Liver (tissue), 9 donors: Measurements from ENCODE around the gene SLMAP. TPM values are rescaled to one million over a fixed set of nuclear protein-coding genes. Genes with fewer than 3 reads are reported as not detected.

Experiments
- DNase-seq: peaks from one replicate; pipeline ENCODE4 v3.0.0-alpha.2; 2017; ENCODE audit warnings: low spot score
- H3K27ac ChIP-seq, 2 donors: one replicate each; pipeline ENCODE4 v1.7.0; 2013; ENCODE audit warnings: inconsistent platforms in 2 of 2, low read length in 2 of 2, control low read depth in 1 of 2, low read depth in 1 of 2, mild to moderate bottlenecking in 1 of 2
- H3K27me3 ChIP-seq, 4 donors: one replicate each; pipeline versions ENCODE4 v1.6.1 to v1.7.0; 2013; ENCODE audit warnings: low read length in 3 of 4, inconsistent platforms in 1 of 4, mild to moderate bottlenecking in 1 of 4, moderate library complexity in 1 of 4; ENCODE audit not compliant: control insufficient read depth in 4 of 4, insufficient read depth in 4 of 4
- H3K36me3 ChIP-seq, 4 donors: one replicate each; pipeline versions ENCODE4 v1.6.1 to v1.7.0; 2013; ENCODE audit warnings: low read length in 3 of 4, mild to moderate bottlenecking in 3 of 4, low read depth in 1 of 4, moderate library complexity in 1 of 4; ENCODE audit not compliant: control insufficient read depth in 4 of 4, insufficient read depth in 3 of 4
- H3K4me1 ChIP-seq, 4 donors: one replicate each; pipeline versions ENCODE4 v1.6.1 to v1.7.0; 2013; ENCODE audit warnings: low read length in 3 of 4, mild to moderate bottlenecking in 3 of 4, moderate library complexity in 1 of 4; ENCODE audit not compliant: control insufficient read depth in 4 of 4, insufficient read depth in 4 of 4
- H3K4me3 ChIP-seq, 3 donors: one replicate each; pipeline versions ENCODE4 v1.6.1 to v1.7.0; 2013; ENCODE audit warnings: low read length in 3 of 3, control low read depth in 1 of 3, low read depth in 1 of 3, mild to moderate bottlenecking in 1 of 3
- H3K9ac ChIP-seq, 2 donors: one replicate each; pipeline ENCODE4 v1.7.0; 2013; ENCODE audit warnings: low read length in 2 of 2, mild to moderate bottlenecking in 2 of 2, moderate library complexity in 2 of 2, control low read depth in 1 of 2, low read depth in 1 of 2
- H3K9me3 ChIP-seq, 4 donors: one replicate each; pipeline versions ENCODE4 v1.6.1 to v1.7.0; 2013; ENCODE audit warnings: low read length in 3 of 4; ENCODE audit not compliant: control insufficient read depth in 4 of 4
- ATF3 ChIP-seq: IDR thresholded peaks from 2 replicates; pipeline ENCODE4 v1.6.1; 2016; ENCODE audit warnings: antibody characterized with exemption
- CTCF ChIP-seq: fragments of 150-350 bp; IDR thresholded peaks from 2 replicates; pipeline ENCODE4 v1.5.1; 2017; ENCODE audit warnings: improper control_type of control experiment, low read depth, low read length; ENCODE audit not compliant: missing input control
- EGR1 ChIP-seq, 2 donors: IDR thresholded peaks; 2 replicates each; pipeline ENCODE4 v1.6.1; 2016 to 2018; ENCODE audit warnings: antibody characterized with exemption in 2 of 2, low read depth in 2 of 2
- FOXA1 ChIP-seq: IDR thresholded peaks from 2 replicates; pipeline ENCODE4 v1.6.1; 2016; ENCODE audit warnings: antibody characterized with exemption
- FOXA2 ChIP-seq: IDR thresholded peaks from 2 replicates; pipeline ENCODE4 v1.6.1; 2016; ENCODE audit warnings: antibody characterized with exemption
- GABPA ChIP-seq, 2 donors: IDR thresholded peaks in 1 of 2; conservative IDR thresholded peaks in 1 of 2; 2 replicates each; pipeline ENCODE4 v1.6.1; 2016; ENCODE audit warnings: antibody characterized with exemption in 2 of 2, mild to moderate bottlenecking in 1 of 2, moderate library complexity in 1 of 2
- HNF4A ChIP-seq, 2 donors: conservative IDR thresholded peaks; 2 replicates each; pipeline ENCODE4 v1.6.1; 2016; ENCODE audit warnings: antibody characterized with exemption in 2 of 2, mild to moderate bottlenecking in 2 of 2
- HNF4G ChIP-seq: IDR thresholded peaks from 2 replicates; pipeline ENCODE4 v1.6.1; 2016; ENCODE audit warnings: antibody characterized with exemption
- JUND ChIP-seq, 2 donors: IDR thresholded peaks; 2 replicates each; pipeline ENCODE4 v1.6.1; 2016; ENCODE audit warnings: antibody characterized with exemption in 2 of 2
- MAX ChIP-seq: IDR thresholded peaks from 2 replicates; pipeline ENCODE4 v1.6.1; 2016; ENCODE audit warnings: antibody characterized with exemption
- NR2F2 ChIP-seq: IDR thresholded peaks from 2 replicates; pipeline ENCODE4 v1.6.1; 2016; ENCODE audit warnings: antibody characterized with exemption
- RAD21 ChIP-seq, 2 donors: IDR thresholded peaks; 2 replicates each; pipeline ENCODE4 v1.6.1; 2016; ENCODE audit warnings: antibody characterized with exemption in 2 of 2, mild to moderate bottlenecking in 2 of 2
- REST ChIP-seq: IDR thresholded peaks from 2 replicates; pipeline ENCODE4 v1.6.1; 2016; ENCODE audit warnings: antibody characterized with exemption, mild to moderate bottlenecking
- RXRA ChIP-seq, 2 donors: IDR thresholded peaks; 2 replicates each; pipeline ENCODE4 v1.6.1; 2017 to 2018; ENCODE audit warnings: antibody characterized with exemption in 2 of 2, mild to moderate bottlenecking in 1 of 2
- SP1 ChIP-seq: IDR thresholded peaks from 2 replicates; pipeline ENCODE4 v1.6.1; 2018; ENCODE audit warnings: antibody characterized with exemption, mild to moderate bottlenecking
- YY1 ChIP-seq: IDR thresholded peaks from 2 replicates; pipeline ENCODE4 v1.6.1; 2016; ENCODE audit warnings: antibody characterized with exemption, mild to moderate bottlenecking
- ZBTB33 ChIP-seq: IDR thresholded peaks from 2 replicates; pipeline ENCODE4 v1.6.1; 2016; ENCODE audit warnings: antibody characterized with exemption
- WGBS: extraction: QIAGEN DNeasy Blood & Tissue Kit; methylation state at CpG from one replicate; pipeline ENCODE4 v1.1.7; 2013; 5-methylcytosine and 5-hydroxymethylcytosine counted together
- polyA plus RNA-seq, 2 donors: library from polyadenylated mRNA; stranded (reverse) in 1 of 2; unstranded in 1 of 2; fragments of 200-250 nt in 1 of 2; fragments of >200 nt in 1 of 2; fragmentation: Nextera tagmentation in 1 of 2; extraction: Ambion mirVana in 1 of 2; gene quantifications; one replicate each; pipeline versions ENCODE4 v1.2.1 to v1.2.3, GENCODE V29; 2013 to 2015
- total RNA-seq, 2 donors: library from RNA; depleted of rRNA; stranded (reverse); fragments of >200 nt; gene quantifications; one replicate each; pipeline ENCODE4 v1.2.3, GENCODE V29; 2014
- donor health status: healthy.
- donor health status: healthy.
- donor health status: healthy.
- donor health status: healthy.
- donor health status: healthy.

The SLMAP gene
- total and polyA plus RNA-seq, 4 donors = 10.2 to 37.8 (median 19.4) TPM

GRCh38 chr3:57927166-57927565 lies 171.1 kb downstream of the SLMAP start:
- Histone ChIP-seq H3K9ac (no peak overlapping the region), H3K4me3 (no peak overlapping the region), H3K36me3 (peaks cover 1 to 12% (median 7%) of the 10 kb centered on the region in 4 donors), H3K27ac (no peak overlapping the region), H3K4me1 (no peaks in the 10 kb centered on the region), H3K9me3 (no peaks in the 10 kb centered on the region), H3K27me3 (no peaks in the 10 kb centered on the region)
- no peak for TF ChIP-seq RXRA (IDR thresholded peaks at IDR 0.05)
- TF ChIP-seq REST = no peak
- no peak for TF ChIP-seq EGR1 (IDR thresholded peaks at IDR 0.05; ENCODE audit: low read depth in 2 of 2)
- no peak for TF ChIP-seq JUND (IDR thresholded peaks at IDR 0.05)
- TF ChIP-seq SP1 = no peak
- TF ChIP-seq CTCF = no peak
- no peak for TF ChIP-seq FOXA1
- no peak for TF ChIP-seq HNF4G
- no peak for TF ChIP-seq RAD21 (IDR thresholded peaks at IDR 0.05)
- no peak for TF ChIP-seq HNF4A (conservative IDR thresholded peaks at IDR 0.05)
- TF ChIP-seq YY1 = no peak
- no peak for TF ChIP-seq ZBTB33
- TF ChIP-seq MAX = no peak
- TF ChIP-seq NR2F2 = no peak
- no peak for TF ChIP-seq GABPA (IDR thresholded peaks at IDR 0.05 in 1 of 2, conservative IDR thresholded peaks at IDR 0.05 in 1 of 2)
- no peak for TF ChIP-seq ATF3
- TF ChIP-seq FOXA2 = no peak
- no peak for DNase-seq
- WGBS = 60% methylated on average over 5 of the region's 5 CpGs

GRCh38 chr3:57927916-57928315 lies 171.8 kb downstream of the SLMAP start:
- Histone ChIP-seq H3K9ac (no peak overlapping the region), H3K4me1 (no peaks in the 10 kb centered on the region), H3K36me3 (peaks cover 1 to 9% (median 5%) of the 10 kb centered on the region in 4 donors), H3K4me3 (no peak overlapping the region), H3K9me3 (no peaks in the 10 kb centered on the region), H3K27ac (no peak overlapping the region), H3K27me3 (no peaks in the 10 kb centered on the region)
- no peak for TF ChIP-seq JUND (IDR thresholded peaks at IDR 0.05)
- DNase-seq = no peak
- WGBS = 92% methylated on average over 3 of the region's 3 CpGs
